ENCODE results near the gene TMPRSS3.

The TMPRSS3 gene

DNA sequence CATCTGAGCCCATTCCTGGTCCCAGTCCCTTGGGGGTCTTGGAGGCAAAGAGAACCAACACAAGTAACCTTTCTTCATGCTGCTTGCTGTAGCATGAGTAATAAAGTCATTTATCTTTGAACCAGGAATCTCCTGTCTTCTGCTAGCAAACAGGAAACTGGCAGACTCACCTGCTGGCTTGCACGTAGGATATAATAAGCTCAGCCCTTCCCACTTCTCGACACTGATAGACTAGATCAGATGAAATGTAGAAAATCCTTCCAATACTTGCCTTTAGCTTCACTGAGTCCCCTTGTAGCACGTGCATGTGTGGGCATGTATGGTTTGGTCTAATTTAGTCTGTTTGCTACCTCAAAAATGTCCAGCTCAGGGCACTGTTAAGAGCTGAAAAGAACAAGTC is 38.5 kb downstream of the TMPRSS3 start:
- no peak for DNase-seq (ENCODE audit: low read depth)
- H3K4me3 ChIP-seq (ENCODE audit: low read depth, low read length): no peak overlapping the region
- TF ChIP-seq, protein P1, sequence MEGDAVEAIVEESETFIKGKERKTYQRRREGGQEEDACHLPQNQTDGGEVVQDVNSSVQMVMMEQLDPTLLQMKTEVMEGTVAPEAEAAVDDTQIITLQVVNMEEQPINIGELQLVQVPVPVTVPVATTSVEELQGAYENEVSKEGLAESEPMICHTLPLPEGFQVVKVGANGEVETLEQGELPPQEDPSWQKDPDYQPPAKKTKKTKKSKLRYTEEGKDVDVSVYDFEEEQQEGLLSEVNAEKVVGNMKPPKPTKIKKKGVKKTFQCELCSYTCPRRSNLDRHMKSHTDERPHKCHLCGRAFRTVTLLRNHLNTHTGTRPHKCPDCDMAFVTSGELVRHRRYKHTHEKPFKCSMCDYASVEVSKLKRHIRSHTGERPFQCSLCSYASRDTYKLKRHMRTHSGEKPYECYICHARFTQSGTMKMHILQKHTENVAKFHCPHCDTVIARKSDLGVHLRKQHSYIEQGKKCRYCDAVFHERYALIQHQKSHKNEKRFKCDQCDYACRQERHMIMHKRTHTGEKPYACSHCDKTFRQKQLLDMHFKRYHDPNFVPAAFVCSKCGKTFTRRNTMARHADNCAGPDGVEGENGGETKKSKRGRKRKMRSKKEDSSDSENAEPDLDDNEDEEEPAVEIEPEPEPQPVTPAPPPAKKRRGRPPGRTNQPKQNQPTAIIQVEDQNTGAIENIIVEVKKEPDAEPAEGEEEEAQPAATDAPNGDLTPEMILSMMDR (IDR thresholded peaks at IDR 0.05; ENCODE audit: control insufficient read depth, extremely low read depth, insufficient read depth): no peak

DNA sequence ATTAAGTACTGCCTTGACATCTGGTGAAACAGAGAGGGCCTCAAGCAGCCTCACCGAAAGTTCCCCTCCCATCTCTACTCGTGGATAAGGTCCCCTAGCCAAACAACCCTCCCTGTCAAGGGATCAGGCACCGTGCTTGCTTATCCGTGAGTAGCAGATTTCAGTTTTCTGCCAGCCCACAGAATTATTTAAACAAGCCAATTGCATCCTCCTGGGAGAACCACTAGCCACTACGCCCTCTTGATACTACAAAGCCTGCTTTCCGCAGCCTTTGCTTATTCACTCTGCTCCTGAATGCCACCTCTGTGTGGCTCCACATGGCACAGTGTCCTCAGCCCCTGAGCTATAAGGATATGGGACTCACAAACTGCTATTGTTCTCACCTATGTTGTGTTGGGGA is 39.2 kb downstream of the TMPRSS3 start:
- no peak for DNase-seq (ENCODE audit: low read depth)
- no peak overlapping the region for H3K4me3 ChIP-seq (ENCODE audit: low read depth, low read length)
- TF ChIP-seq, protein P1 (IDR thresholded peaks at IDR 0.05; ENCODE audit: control insufficient read depth, extremely low read depth, insufficient read depth): no peak

DNA sequence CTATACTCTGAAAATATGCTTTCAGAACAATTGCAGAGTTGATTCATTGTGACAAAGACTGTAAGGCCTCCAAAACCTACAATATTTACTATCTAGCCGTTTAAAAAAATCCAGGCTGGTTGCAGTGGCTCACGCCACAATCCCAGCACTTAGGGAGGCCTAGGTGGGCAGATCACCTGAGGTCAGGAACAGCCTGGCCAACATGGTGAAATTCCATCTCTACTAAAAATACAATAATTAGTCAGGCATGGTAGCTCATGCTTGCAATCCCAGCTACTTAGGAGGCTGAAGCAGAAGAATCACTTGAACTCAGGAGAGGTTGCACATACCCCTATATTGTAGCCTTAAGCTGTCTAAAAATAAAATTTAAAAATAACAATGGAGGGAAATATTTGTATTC is 39.8 kb downstream of the TMPRSS3 start:
- no peak for DNase-seq (ENCODE audit: low read depth)
- no peak overlapping the region for H3K4me3 ChIP-seq (ENCODE audit: low read depth, low read length)
- TF ChIP-seq, protein P1 (IDR thresholded peaks at IDR 0.05; ENCODE audit: control insufficient read depth, extremely low read depth, insufficient read depth): no peak

DNA sequence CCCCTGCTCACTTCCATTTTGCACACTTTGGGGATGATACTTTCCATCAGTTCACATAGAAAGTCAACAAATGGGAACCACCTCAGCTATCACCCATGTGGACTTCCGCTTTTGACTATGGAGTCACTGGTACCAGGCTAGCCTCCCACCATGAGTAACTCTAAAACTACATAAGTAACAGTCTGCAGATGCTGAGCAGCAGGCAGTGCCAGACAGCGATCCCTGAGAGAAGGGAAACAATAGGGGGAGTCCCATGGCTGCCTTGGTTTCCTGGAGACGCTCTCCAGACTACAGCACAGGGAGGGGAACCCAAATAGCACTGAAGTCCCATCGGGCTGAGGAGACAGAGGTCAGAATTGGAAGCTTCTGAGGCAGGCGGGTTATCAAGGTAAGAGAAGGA is 42.2 kb downstream of the TMPRSS3 start:
- no peak overlapping the region for H3K4me3 ChIP-seq (ENCODE audit: low read depth, low read length)

DNA sequence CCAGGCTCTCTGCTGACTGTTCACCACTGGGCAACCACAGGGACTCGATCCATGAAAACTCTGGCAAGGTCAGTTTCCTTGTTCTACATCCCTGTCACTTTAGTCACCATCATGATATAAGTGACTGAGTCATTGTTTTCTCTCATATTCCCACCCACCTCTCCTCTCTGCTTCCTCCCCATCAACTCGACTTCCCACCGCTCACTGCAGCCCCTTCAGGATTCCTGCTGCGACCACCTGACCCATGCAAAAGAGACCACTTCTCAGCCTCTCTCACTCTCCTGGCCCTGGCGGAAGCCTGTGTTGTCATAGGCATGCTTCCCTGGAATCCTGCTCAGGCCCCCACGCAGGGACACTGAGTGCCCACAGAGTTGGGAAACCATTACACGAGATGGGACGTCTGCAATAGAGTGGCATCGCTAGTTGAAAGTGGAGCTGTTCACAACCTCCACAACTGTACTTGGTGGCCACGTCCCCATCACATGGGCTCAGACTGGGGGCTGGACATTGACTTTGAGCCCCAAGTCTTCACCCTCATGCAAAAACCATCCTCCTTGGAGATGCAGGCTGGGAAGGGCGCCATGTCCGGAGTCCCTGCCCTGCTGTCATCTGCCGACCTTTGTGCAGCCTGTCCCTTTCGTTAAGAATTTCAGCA is 43.3 kb downstream of the TMPRSS3 start:
- DNase-seq (ENCODE audit: low read depth): no peak
- TF ChIP-seq, protein P1 (IDR thresholded peaks at IDR 0.05; ENCODE audit: control insufficient read depth, extremely low read depth, insufficient read depth): no peak
- no peak overlapping the region for H3K4me3 ChIP-seq (ENCODE audit: low read depth, low read length)

More for the DNA sequence above, 42.2 kb downstream of the TMPRSS3 start:
- no peak for DNase-seq (ENCODE audit: low read depth)
- TF ChIP-seq, protein P1 (IDR thresholded peaks at IDR 0.05; ENCODE audit: control insufficient read depth, extremely low read depth, insufficient read depth): no peak

DNA sequence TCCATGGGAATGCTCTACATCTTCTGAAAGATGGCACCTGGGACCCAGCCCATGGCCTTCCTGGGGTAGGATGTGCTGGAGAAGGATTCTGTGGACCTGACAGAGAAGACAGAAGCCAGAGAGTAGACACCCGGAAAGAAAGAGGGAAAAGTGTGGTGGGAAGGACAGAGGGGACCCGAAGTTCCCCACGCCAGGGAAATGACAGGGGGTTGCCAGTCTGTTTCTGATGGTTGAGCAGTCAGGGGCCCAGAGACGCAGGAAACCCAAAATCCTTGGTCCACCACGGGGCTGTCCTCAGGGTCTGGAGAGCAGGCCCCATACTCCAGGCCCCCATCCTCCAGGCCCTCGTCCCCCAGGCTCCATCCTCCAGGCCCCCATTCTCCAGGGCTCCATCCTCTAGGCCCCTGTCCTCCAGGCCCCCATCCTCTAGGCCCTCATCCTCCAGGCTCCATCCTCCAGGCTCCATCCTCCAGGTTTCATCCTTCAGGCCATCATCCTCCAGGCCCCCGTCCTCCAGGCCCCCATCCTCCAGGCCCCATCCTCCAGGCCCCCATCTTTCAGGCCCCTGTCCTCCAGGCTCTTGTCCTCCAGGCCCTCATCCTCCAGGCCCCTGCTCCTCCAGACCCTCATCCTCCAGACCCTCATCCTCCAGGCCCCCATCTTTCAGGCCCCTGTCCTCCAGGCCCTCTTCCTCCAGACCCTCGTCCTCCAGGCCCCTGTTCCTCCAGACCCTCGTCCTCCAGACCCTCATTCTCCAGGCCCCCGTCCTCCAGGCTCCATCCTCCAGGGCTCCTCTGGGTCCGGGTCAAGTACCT is 44.0 kb downstream of the TMPRSS3 start:
- H3K4me3 ChIP-seq (ENCODE audit: low read depth, low read length): no peak overlapping the region
- DNase-seq (ENCODE audit: low read depth): no peak
- TF ChIP-seq, protein P1 (IDR thresholded peaks at IDR 0.05; ENCODE audit: control insufficient read depth, extremely low read depth, insufficient read depth): no peak

All from LNCaP clone FGC (cell line).